Dendritic cell treated with granulocyte-macrophage colony-stimulating factor and Interleukin-4, amounts not matched to agents 40 ng/mL and 50 ng/mL, for 4 days (primary cell): ENCODE data around the gene RNF20.
A peak's percentile ranks its signal among the peaks of the same experiment; 100 is the strongest.

Source experiments
- H3K27ac Mint-ChIP-seq: one replicate; pipeline ENCODE4 v1.8.0; 2022; ENCODE audit warnings: mild to moderate bottlenecking, mixed read lengths
- H3K27me3 Mint-ChIP-seq: one replicate; pipeline ENCODE4 v1.8.0; 2022; ENCODE audit warnings: mild to moderate bottlenecking, mixed read lengths
- H3K36me3 Mint-ChIP-seq: one replicate; pipeline ENCODE4 v1.8.0; 2022; ENCODE audit warnings: low read depth, mixed read lengths
- H3K4me1 Mint-ChIP-seq: one replicate; pipeline ENCODE4 v1.8.0; 2022; ENCODE audit warnings: low read depth, mixed read lengths
- H3K4me3 Mint-ChIP-seq: one replicate; pipeline ENCODE4 v1.8.0; 2022; ENCODE audit warnings: mild to moderate bottlenecking, moderate library complexity, mixed read lengths
- H3K9me3 Mint-ChIP-seq: one replicate; pipeline ENCODE4 v1.8.0; 2022; ENCODE audit warnings: mixed read lengths
- intact Hi-C: fragments of 100-400 bp; cut with micrococcal nuclease; formaldehyde crosslinking; loops from one replicate; pipeline ENCODE4 v1.15.0; 2022

RNF20 gene

GRCh38 chr9:101561740-101562139 is 28.1 kb downstream of the RNF20 start:
- intact Hi-C loops = no loop called here
- no peak overlapping the region for H3K27ac Mint-ChIP-seq
- no peaks in the 10 kb centered on the region for H3K4me1 Mint-ChIP-seq
- peaks cover 20% of the 10 kb centered on the region for H3K9me3 Mint-ChIP-seq
- H3K4me3 Mint-ChIP-seq = no peak overlapping the region
- peaks cover 97% of the 10 kb centered on the region for H3K36me3 Mint-ChIP-seq
- no peaks in the 10 kb centered on the region for H3K27me3 Mint-ChIP-seq

- no peak overlapping the region for H3K4me3 Mint-ChIP-seq
- no peak overlapping the region for H3K27ac Mint-ChIP-seq
- peaks cover 13% of the 10 kb centered on the region for H3K9me3 Mint-ChIP-seq
- peaks cover 97% of the 10 kb centered on the region for H3K36me3 Mint-ChIP-seq
- no peaks in the 10 kb centered on the region for H3K27me3 Mint-ChIP-seq
- intact Hi-C loops = no loop called here
- no peaks in the 10 kb centered on the region for H3K4me1 Mint-ChIP-seq
Measured at GRCh38 chr9:101562966-101563365, 29.3 kb downstream of the RNF20 start.

GRCh38 chr9:101564252-101564651 is 30.6 kb downstream of the RNF20 start:
- no peak overlapping the region for H3K4me3 Mint-ChIP-seq
- intact Hi-C loops = no loop called here
- no peak overlapping the region for H3K27ac Mint-ChIP-seq
- peaks cover 5% of the 10 kb centered on the region for H3K9me3 Mint-ChIP-seq
- H3K4me1 Mint-ChIP-seq = no peaks in the 10 kb centered on the region
- H3K36me3 Mint-ChIP-seq = peaks cover 97% of the 10 kb centered on the region
- no peaks in the 10 kb centered on the region for H3K27me3 Mint-ChIP-seq

DNA sequence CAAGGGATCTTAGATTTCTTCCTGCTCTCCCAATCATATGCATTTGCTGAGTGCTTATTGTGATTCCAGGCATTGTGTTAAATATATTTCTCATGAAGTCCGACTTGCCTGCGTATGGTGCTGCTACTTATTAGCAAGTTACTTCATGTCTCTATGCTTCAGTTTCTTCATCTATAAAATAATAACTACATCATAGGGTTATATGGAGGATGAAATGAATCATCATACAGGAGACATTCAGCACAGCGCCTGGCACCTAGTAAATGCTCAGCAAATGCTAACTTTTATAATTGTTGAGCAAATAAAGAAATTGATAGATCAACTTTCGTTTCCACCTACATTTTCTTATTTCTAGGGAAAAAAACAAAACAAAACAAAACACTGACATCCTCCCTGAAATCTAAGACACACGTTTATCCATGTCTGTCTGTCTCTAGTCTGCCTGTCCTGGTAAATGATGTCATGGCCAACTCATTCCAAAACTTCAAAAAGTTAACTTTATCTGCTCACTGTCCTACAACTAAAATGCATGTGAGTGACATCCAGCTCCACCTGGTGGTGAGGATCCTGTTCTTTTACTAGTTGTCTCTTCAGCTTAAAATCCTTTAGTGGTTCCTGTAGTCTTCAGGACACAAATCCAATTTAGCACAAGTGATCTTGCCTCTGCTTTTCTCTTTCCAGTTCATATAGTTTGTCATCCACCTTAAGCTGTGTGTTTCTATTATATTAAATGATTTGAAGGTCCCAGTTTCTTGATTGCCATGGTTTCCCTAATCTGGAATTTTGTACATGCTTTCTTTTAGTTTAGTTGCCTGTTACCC is 33.5 kb downstream of the RNF20 start:
- no peaks in the 10 kb centered on the region for H3K4me1 Mint-ChIP-seq

DNA sequence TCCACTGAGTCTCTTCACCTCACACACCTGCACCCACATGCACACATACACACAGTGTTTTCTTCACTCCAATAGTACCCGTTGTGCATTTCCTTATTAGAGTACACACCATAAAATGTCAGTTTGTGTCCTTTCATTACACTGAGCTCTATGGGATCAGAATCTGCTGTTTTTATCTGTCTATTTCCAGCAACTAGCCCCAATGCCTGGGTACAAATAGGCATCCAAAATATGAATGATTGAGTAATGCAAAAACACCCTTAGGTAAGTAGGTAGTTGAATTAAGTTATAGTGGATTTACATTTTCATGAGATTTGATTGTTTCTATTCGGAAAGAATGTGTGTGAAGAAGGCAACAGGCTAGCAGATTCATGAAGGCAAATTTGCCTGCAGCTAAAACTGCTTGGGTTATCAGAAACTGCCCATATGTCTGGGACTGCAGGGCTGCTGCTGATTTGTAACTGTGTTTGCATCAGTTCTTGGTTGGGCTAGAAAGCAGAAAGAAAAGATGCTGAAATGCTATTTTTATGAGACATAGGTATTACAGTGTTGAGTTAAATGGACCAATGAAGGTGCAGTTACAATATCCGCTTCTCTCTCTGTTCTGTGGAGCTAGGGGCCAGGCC is 34.2 kb downstream of the RNF20 start:
- H3K27ac Mint-ChIP-seq = no peak overlapping the region
- no peaks in the 10 kb centered on the region for H3K27me3 Mint-ChIP-seq
- intact Hi-C loops = no loop called here
- H3K36me3 Mint-ChIP-seq = peaks cover 82% of the 10 kb centered on the region
- H3K4me3 Mint-ChIP-seq = no peak overlapping the region
- no peaks in the 10 kb centered on the region for H3K4me1 Mint-ChIP-seq
- H3K9me3 Mint-ChIP-seq = no peaks in the 10 kb centered on the region

More for the DNA sequence above, 33.5 kb downstream of the RNF20 start:
- Mint-ChIP-seq H3K27ac (no peak overlapping the region), H3K9me3 (no peaks in the 10 kb centered on the region), H3K4me3 (no peak overlapping the region), H3K36me3 (peaks cover 88% of the 10 kb centered on the region), H3K27me3 (no peaks in the 10 kb centered on the region)
- intact Hi-C loops = no loop called here

GRCh38 chr9:101569741-101570501 is 36.3 kb downstream of the RNF20 start:
- no peaks in the 10 kb centered on the region for H3K9me3 Mint-ChIP-seq
- no peaks in the 10 kb centered on the region for H3K4me1 Mint-ChIP-seq
- no peak overlapping the region for H3K4me3 Mint-ChIP-seq
- no peak overlapping the region for H3K27ac Mint-ChIP-seq
- intact Hi-C loops = no loop called here
- no peaks in the 10 kb centered on the region for H3K27me3 Mint-ChIP-seq
- peaks cover 69% of the 10 kb centered on the region for H3K36me3 Mint-ChIP-seq

GRCh38 chr9:101571114-101571513 is 37.5 kb downstream of the RNF20 start:
- no peaks in the 10 kb centered on the region for H3K9me3 Mint-ChIP-seq
- no peak overlapping the region for H3K27ac Mint-ChIP-seq
- H3K36me3 Mint-ChIP-seq = peaks cover 57% of the 10 kb centered on the region
- H3K27me3 Mint-ChIP-seq = no peaks in the 10 kb centered on the region
- no peak overlapping the region for H3K4me3 Mint-ChIP-seq
- intact Hi-C loops = no loop called here
- no peaks in the 10 kb centered on the region for H3K4me1 Mint-ChIP-seq

DNA sequence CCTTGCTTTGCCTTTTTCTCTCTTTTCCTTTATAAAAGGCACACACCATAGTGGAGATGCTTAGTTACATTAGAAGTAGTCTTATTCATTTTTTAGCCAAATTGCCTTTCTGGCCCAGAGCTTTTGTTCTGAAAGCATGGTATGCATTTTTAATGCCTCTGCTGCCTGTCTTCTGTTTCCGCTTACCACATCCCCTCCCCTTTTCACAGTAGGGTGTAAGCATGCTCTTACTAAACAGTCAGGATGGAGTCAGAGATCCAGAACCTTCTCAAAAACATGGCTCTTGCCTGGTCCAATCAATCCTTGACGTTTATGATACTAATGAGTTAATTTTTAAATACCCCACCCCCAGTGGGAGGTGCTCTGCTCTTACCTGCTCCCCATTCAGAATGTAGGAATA is 38.7 kb downstream of the RNF20 start:
- intact Hi-C loops = no loop called here
- H3K27ac Mint-ChIP-seq = no peak overlapping the region
- H3K4me3 Mint-ChIP-seq = no peak overlapping the region

GRCh38 chr9:101574731-101575333 is 41.2 kb downstream of the RNF20 start:
- no peaks in the 10 kb centered on the region for H3K9me3 Mint-ChIP-seq

More for the DNA sequence above, 38.7 kb downstream of the RNF20 start:
- Mint-ChIP-seq H3K9me3 (no peaks in the 10 kb centered on the region), H3K4me1 (peaks cover 7% of the 10 kb centered on the region), H3K27me3 (no peaks in the 10 kb centered on the region), H3K36me3 (peaks cover 48% of the 10 kb centered on the region)

DNA sequence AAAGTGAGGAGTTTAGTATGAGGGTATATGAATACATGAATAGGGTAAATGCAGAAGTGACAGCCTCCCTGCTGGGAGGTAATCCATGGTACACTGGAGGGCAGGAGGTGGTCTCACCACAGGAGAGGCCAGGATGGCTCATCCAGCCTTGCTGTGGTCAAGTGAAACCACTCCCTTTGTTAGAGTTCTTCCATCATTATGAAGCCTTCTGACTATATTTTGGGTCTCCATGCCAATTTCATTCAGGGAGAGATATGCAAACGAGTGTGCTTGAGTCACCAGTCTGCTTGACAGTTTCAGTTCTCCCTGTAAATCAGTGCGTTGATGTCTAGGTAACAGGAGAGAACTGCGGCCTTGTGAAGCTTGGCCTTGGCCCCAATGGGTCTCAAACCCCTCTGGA is 44.7 kb downstream of the RNF20 start:
- intact Hi-C loops = loop anchor here (5.0 kb wide), 1 partner anchor 46 kb away; the partner anchor contains the start of gene RNF20

More at GRCh38 chr9:101574731-101575333, 41.2 kb downstream of the RNF20 start:
- intact Hi-C loops = loop anchor here (5.0 kb wide), 1 partner anchor 43 kb away; the partner anchor contains the start of gene RNF20
- no peak overlapping the region for H3K27ac Mint-ChIP-seq
- peaks cover 30% of the 10 kb centered on the region for H3K4me1 Mint-ChIP-seq
- no peak overlapping the region for H3K4me3 Mint-ChIP-seq
- no peaks in the 10 kb centered on the region for H3K27me3 Mint-ChIP-seq
- H3K36me3 Mint-ChIP-seq = peaks cover 26% of the 10 kb centered on the region

DNA sequence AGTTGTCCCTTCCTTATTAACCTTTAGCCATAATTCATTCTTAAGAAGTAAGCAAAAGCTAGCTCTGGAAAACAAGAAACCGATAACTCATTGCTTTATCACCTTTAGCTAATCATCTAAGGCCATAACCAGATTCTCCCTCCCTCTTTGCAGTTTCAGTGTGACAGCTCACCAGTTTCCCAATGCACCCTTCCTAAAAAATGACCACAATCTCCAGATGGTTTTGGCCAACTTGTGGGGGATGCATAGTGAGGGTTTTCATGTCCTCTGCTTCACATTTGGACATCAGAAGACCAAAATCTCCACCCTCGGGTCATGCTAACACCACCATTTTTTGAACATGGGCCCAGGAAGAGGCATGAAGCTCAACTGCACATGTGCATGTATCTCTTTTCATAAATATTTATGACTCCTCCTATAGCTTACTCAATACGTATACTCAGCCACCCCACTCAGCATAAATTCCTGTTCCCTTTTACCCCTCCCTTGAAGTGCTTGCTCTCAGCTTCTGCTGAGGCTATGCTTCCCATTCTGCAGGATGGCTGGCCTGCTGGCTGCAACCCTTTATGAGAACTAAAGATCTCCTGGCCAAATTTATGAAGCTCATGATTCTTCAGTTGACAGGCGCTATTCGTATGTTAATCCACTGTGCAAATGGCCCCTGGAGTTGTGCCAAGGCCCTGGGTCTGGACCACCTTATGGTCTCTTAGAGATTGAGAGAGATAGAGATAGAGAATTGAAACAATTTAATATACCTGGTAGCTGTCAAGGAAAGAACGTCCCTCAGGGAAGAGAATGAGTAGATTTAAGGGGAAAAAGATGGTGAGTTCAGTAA is 46.3 kb downstream of the RNF20 start:
- Mint-ChIP-seq H3K4me3 (no peak overlapping the region), H3K9me3 (peaks cover 3% of the 10 kb centered on the region), H3K27ac (peak overlapping the region; percentile 86), H3K4me1 (peaks cover 41% of the 10 kb centered on the region), H3K36me3 (no peaks in the 10 kb centered on the region), H3K27me3 (no peaks in the 10 kb centered on the region)
- intact Hi-C loops = loop anchor here (5.0 kb wide), 1 partner anchor 48 kb away; the partner anchor contains the start of gene RNF20

More for the DNA sequence above, 44.7 kb downstream of the RNF20 start:
- Mint-ChIP-seq H3K4me1 (peaks cover 38% of the 10 kb centered on the region), H3K27me3 (no peaks in the 10 kb centered on the region), H3K27ac (peak overlapping the region; percentile 77), H3K4me3 (no peak overlapping the region), H3K36me3 (peaks cover 3% of the 10 kb centered on the region), H3K9me3 (no peaks in the 10 kb centered on the region)

- H3K36me3 Mint-ChIP-seq = no peaks in the 10 kb centered on the region
- peaks cover 48% of the 10 kb centered on the region for H3K4me1 Mint-ChIP-seq
- peaks cover 9% of the 10 kb centered on the region for H3K9me3 Mint-ChIP-seq
- no peaks in the 10 kb centered on the region for H3K27me3 Mint-ChIP-seq
- no peak overlapping the region for H3K27ac Mint-ChIP-seq
- H3K4me3 Mint-ChIP-seq = no peak overlapping the region
- intact Hi-C loops = no loop called here
Measured at GRCh38 chr9:101582553-101582952, 48.9 kb downstream of the RNF20 start.

DNA sequence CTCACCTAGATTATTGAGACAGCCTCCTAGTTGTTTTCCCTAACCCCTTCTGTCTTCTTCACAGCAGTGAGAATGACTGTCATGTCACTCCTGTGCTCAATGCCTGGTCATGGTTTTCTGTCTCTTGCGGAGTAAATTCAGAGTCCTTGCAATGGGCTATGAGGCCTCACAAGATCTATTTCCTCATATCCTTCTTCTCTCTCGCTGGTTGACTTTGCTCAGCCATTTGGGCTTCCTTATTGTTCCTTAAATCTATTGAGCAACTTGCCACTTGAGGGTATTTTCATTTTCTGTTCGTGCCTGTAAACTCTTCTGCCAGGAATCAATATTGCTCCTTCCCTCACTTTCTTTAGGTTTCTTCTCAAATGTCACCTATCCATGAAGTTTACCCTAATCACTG is 52.1 kb downstream of the RNF20 start:
- peaks cover 2% of the 10 kb centered on the region for H3K27me3 Mint-ChIP-seq
- intact Hi-C loops = no loop called here
- H3K36me3 Mint-ChIP-seq = no peaks in the 10 kb centered on the region
- peaks cover 9% of the 10 kb centered on the region for H3K9me3 Mint-ChIP-seq
- peak overlapping the region; percentile 53 for H3K4me3 Mint-ChIP-seq
- H3K4me1 Mint-ChIP-seq = peaks cover 17% of the 10 kb centered on the region
- H3K27ac Mint-ChIP-seq = peak overlapping the region; percentile 88
